Activated CD4-positive, alpha-beta T cell treated with anti-CD3 and anti-CD28 coated beads, Interleukin-2, amount 50 U/mL, for 1 hour (primary cell): Measurements from ENCODE around the gene DUS1L.

Experiments used
- DNase-seq: peaks from one replicate; pipeline ENCODE4 v3.0.0-alpha.2; 2020

Gene DUS1L

DNA sequence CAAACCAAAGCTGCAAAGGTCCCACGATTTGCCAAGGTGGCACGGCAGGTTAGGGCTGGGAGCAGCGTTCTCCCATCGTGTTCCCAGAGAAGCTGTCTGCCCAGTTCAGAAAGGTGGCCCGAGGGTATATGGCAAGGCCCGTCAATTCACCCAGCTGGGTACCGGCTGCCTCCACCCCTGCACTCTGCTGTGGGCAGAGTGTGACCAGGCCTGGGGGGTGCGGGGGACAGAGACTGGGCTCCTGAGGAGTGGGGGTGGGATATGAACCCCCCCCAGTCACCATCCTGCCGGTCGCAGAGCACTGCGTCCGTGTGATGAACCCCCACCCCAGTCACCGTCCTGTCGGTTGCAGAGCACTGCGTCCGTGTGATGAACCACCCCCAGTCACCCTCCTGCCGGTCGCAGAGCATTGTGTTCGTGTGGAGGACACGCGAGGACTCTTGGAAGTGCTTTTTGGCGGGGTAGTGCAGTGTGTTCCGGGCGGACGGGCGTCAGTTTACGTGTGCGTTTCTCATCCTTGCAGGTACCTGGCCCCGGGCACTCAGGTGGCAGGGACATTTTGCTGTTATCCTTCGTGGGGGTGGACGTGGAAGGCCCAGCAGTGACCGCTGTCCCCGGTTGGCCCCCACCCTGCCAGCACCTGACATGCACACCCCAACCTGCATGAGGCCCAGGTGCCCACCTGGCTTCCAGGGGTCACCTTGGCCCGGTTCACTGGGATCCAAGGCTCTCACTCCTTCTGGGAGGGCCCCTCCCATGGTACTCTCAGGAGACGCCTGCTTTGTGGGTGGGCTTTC, 35.1 kb upstream of the DUS1L start:
- no peak for DNase-seq

DNA sequence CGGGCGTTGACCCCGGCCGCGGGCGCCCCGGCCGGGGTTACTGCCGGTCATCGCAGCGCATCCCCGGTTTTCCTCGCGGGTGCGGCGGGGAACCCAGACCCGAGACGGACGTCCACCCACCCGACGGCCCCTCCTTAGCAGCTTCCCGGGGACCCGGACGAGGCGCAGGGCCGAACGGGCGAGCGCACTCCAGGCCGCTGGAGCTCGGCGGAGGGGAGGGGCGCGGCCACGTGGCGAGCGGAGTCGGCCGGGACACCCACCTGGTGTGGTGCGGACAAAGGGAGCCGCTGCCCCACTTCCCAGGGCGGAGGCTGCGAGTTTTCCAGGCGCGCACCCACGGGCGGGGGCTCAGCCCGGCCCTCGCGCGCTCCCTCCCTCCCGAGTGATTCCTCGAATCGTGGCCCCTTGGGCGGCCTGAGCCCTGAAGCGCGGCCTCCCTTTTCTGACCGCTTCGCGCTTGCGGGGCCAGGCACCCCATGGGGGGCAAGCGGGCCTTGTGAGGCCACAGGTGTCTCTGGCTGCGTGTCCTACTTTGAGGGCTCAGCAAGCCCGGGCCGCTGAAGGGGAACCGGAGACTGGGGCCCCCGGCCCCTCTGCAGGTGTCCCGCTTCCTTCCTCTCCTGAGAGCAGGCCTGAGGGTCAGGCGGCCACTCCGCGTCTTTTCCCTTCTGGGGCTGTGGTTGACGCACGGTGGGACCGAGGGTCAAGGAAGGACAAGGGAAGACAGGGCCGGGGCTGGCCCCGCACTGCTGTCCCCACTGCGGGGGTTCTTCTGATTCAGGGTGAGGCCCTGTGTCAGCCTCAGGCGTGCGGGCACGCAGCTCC, 33.5 kb upstream of the DUS1L start:
- no peak for DNase-seq

DNA sequence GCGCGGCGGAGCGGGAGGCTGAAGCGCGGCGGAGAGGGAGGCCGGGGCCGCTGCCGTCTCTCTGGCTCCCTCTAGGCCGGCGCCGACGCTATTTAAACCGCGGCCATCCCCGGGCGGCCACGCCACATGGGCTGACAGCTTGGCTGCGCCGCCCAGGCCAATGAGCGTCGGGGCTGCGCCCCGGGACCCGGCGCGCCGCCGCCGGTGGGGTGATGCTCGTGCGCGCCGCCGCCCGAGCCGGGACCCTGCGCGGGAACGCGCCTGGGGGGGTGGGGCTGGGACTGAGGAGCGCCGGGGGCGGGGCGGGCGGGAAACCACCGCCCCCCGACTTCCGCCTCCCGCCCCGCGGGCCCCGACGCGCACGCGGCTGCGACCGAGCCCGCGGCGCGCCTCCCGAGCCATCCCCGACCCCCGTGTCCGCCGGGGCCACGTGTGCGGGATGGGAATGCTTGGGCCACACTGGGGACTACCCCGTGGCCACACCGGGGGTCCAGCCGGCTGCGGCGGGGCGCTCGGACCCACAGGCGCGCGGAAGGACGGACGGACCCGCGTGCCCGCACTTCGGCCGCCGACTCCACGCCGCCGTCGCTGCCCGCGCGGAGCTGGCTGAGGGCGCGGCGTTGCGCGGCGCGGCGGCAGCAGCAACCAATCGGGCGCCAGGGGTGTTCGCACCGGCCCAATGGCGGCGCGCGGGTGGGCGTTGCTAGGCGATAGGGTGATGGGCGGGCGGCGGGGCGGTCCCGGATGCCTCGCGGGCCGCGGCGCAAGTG, 32.8 kb upstream of the DUS1L start, which contains the start of gene FASN:
Gene FASN (minus strand): TSS at position 68 of the 770 bp plus-strand sequence. CDS start 1,791 bp downstream, outside the sequence.
- DNase-seq = peak; percentile 89

DNA sequence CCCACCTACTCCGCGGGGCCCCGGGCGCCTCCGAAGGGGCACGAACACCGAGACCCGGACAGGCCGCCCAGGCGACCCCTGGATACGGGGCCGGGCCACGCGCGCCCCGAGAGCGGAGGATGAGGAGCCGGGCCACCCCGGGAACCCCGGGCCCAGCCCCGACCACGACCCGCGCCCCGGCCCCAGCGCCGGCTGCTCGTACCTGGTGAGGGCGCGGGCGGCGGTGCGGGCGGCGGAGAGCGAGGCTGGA, 32.2 kb upstream of the DUS1L start:
- DNase-seq = no peak

DNA sequence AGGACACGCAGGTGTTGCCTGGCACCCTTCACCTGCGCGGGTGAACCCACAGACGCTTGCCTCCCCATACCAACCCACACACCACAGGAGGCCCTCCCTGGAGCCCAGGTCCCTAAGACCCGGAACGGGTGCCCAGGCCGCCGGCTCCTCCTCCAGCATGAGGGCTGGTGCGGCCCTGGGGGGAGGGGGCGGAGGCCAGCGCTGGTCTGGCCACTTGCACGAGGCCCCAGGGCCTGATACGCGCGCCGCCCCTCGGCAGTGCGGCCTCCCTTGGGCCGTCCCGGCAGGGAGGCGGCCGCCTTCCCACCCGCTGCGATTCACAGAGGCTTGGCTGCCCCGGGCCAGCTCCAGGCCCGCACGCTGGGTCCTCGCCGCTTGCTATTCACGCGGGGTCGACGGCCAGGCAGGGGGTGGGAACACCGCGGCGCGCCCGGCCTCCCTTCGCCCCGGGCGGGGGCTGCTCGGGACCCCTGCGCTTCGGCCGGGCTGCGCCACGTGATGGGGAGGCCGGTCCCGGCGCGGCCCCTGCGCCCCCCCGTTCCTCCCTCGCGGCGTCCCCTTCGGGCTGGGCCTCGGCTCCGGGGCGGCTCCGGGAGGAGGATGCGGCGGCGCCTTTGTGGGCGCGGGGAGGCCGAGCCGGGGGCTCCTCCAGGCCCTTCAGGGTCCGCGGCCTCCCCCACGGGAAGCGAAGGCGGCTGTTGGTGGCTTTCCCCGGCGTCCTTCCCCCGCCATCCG, 31.7 kb upstream of the DUS1L start:
- no peak for DNase-seq

DNA sequence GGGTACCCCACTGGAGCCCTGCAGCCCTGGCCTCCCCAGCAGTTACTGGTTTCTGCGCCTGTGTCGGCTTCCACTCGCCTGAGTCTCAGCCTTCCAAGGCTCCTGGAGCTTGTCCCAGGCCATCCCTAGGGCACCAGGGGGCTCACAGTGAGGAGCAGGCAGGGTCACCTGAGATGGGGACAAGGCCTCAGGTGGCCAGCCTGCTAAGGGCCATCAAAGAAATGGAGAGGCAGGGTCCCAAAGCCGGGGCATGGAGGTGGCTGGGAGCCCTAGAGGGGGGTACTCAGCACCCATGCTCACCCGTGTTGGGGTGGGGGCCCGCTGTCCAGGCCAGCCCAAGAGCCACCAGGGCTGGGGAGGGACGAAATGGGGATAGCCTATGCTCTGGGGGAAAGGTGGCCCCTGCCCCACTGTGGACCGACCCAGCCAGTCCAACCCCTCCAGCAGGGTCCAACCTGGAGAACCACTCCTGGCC, 31.1 kb upstream of the DUS1L start:
- no peak for DNase-seq

DNA sequence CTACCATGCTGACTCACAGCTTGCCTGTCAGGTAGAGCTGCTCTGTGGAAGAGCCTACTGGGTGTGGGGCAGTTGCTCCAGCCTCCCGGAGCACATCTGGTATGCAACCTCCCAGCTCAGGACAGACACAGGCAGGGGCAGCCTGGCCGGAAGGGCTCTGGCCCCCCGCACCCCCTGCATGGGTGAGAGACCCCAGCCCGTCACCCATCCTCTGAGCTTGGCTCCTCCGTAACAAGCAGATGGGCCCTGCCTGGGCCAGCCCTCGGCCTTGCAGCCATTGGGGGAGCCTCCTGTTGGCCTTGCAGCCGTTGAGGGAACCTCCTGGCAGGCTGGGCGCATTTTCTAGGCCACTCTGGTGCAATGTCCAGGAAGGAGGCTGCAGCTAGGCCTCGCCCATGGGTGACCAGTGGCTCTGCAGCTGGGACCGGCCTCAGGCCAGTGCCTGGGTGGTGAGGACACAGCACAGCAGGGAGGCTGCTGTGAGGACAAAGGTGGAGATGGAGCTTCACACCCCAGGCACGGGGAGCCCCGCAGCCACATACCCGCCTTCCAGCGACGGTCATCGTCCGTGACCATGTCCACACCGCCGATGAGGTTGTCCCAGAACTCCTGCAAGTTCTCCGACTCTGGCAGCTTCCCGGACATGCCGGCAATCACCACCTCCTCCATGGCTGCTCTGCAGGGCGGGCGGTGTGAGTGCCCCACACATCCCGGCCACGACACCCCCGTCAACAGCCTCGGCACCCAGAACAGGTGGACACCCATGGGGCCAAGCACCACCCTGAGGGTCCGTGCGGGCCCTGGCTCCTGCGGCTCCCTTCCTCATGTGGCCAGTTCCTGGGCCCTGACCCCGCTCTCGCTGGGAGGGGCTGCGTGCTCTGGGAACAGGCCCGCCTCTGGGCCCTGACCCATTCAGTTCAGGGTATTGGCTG, 30.4 kb upstream of the DUS1L start:
- no peak for DNase-seq

DNA sequence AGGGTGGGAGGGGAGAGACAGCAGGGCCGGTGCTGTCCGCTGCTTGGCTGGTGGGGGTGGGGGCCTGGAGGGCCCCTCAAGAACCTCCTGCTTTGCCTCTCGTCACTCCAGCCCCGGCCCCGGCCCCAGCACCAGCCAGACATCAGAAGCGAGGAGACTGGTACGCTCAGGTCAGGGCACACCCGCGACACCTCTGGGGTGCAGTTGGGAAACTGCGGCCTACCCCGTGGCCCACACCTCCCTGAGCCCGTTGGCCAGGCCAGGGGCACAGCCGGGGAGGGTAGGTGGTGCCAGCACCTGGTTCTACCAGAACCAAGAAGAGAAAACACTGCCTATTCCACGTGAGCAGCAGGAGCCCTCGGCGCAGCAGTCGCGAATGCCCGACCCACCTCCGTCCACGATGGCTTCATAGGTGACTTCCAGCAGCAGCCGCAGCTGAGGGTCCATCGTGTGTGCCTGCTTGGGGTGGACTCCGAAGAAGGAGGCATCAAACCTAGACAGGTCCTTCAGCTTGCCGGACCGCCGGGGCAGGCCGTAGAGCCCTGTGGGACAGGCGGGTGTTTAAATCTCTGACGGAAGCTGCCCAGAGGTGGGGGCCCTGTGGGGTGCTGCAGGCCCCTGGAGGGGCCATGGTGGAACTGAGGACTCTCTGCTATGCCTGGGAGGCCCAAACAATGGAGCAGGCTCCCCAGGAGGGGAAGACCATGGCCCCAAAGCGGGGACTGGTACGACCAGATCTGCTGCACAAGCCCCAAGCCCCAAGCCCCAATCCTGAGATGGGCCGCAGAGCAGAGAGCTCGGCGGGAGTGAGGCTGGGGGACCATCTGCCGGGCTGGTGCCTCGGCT, 29.6 kb upstream of the DUS1L start:
- no peak for DNase-seq

DNA sequence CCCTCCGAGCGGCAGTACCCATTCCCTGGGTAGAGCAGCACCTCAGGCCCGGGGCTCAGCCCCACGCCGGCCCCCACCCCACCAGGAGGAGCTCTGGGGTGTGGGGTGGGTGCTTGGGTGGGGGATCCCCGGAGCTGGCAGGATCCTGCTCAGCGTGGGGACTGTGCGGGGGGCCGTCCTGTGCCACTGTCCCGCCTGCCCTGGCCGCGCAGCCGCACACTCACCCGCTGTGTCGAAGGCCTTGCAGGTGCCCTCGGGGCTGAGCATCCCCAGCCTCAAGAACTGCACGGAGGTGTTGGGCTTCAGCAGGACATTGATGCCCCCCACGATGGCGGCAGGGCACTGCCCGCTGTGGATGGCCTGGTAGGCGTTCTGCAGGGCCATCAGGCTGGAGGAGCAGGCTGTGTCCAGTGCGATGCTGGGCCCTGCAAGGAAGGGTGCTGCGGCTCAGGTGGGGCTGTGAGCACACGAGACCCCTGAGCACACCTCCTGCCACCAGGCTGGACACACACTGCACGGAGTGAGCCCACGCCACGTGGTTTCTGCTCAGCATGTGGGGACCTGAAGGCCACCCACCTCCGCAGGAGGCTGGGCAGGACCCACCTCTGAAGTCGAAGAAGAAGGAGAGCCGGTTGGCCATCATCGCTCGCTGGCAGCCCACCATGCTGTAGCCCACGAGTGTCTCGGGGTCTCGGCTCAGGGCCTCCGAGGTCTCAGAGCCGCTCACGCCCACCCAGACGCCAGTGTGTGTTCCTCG, 27.6 kb upstream of the DUS1L start:
- DNase-seq = no peak

DNA sequence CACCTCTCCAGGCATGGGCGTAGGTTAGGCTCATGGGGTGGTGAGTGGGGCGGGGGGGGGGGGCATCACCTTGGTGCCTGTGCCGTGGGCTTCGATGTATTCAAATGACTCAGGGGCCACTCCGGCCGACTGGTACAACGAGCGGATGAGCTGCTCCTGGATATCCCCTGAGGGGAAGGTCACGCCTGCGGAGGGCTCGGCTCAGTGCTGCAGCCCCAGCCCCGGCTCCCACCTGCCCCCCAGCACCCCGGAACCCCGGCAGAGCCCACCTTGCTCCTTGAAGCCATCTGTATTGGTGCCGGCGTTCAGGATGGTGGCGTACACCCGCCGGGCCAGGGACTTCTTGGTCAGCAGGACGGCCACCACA, 27.0 kb upstream of the DUS1L start:
- no peak for DNase-seq

DNA sequence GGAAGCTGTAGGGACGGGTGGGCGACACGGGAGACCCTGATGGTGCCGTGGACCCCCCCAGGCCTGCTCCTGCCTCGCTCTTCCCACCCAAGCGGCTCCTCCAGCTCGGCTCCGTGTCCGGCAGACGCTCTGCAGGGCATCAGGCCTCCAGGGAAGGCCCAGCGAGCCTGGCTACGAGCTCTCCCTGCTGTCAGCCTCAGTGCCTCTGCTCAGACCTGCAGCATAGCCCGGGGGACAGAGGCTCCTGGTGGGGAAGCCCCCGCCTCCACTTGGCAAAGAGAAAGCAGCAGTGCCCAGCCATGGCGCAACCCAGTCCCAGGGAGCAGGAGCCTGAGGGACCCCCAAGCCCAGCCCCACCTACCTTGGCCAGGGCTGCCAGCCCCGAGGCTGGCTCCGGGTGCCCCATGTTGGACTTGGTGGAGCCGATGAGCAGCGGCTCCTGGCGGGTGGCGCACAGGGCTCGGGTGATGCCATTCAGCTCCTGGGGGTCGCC, 26.5 kb upstream of the DUS1L start:
- DNase-seq = no peak

DNA sequence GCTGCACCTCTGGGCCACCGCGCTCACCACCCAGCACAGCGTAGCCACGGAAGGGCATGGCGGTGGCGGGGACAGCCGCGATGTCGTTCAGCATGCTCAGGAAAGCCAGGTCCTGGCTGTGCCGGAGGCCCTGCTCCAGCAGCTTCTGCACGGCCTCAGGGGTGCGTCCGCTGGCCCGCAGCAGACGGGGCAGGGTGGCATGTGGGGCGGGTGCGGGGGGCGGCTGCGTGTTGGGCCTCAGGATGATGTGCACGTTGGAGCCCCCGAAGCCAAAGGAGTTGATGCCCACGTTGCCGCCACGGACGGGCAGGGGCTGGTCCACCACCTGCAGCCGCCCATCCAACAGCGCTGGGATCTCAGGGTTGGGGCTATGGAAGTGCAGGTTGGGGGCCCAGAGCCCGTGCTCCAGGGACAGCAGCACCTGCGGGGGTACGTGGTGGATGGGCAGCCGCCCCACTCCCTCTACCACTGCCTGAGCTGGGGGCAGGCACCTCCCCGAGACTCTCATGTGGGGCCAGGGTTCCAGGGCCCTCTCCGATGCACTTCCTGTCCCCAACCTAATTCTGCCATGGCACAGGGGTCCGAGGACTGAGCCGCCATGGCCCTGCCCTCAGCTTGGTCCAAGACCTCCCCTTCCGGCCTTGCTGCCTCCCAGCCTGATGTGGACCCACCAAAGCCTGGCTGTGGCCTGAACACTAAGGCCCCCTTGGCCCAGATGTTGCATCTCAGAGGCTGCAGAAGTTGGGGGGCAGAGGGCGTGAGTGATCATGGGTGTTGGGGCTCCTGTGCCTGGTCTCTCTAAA, 25.9 kb upstream of the DUS1L start:
- no peak for DNase-seq

DNA sequence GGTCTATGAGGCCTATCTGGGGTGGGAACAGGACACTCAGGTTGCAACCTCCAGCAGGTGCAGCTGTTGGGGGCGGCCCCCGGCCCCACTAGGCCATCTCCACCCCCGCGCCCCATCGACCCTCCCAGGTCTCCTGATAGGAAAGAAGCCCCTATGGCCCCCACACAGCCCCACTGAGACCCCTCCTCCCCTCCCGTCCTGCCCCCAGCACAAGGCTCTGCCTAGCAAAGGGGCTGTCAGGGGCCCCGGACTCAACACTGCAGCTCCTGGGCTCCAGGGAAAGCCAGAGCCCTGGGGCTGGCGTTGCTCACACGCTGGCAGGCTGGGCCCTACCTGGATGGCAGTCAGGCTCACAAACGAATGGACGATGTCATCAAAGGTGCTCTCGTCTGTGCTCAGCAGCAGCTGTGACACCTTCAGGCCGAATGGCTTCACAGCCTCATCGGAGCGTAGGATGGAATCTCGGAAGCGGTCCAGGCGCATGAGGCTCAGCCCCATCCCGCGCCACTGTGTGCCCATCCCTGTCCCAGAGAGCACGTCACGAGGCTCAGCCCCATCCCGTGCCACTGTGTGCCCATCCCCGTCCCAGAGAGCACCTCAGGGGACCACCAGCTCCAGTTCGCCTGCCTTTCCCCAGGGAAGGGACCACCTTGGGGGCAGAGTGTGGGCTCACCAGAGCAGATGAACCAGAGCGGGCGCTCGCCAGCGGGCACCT, 25.1 kb upstream of the DUS1L start:
- no peak for DNase-seq

DNA sequence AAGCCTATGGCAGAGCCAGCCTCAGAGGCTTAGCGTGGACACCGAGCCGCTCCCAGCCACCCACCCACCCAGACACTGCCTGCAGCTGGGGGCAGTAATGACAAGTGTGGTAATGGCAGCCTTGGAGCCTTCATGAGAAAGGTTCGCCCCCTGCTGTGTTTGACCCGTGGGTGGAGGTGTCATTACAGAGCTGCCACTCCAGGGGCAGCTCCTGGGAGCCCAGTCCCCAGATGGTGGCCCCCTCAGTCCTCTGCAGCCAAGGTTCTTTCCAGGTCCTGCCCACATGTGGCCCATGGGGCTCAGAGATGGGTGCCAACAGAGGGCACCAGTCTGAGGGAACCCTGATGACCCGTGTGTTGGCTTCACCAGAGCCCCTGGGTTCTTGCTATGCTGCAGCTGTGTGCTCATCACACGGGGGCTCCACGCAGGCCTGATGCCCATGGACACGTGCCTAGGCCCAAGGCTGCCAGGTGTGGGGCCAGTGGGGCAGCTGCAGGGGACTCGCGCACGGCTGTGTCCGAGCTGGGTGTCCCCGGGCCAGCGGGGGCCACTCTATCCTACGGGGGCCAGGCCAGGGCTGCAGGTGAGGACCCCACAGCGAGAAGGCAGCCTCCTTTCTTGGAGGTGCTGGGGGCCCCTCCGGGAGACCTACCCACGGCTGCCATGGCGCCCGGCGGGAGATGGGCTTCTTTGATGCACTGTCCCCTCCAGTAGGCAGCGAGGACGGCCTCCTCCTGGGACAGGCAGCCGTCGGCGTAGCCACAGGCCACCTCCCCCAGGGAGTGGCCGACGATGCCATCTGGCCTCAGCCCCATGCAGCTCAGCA, 24.3 kb upstream of the DUS1L start:
- DNase-seq = no peak

DNA sequence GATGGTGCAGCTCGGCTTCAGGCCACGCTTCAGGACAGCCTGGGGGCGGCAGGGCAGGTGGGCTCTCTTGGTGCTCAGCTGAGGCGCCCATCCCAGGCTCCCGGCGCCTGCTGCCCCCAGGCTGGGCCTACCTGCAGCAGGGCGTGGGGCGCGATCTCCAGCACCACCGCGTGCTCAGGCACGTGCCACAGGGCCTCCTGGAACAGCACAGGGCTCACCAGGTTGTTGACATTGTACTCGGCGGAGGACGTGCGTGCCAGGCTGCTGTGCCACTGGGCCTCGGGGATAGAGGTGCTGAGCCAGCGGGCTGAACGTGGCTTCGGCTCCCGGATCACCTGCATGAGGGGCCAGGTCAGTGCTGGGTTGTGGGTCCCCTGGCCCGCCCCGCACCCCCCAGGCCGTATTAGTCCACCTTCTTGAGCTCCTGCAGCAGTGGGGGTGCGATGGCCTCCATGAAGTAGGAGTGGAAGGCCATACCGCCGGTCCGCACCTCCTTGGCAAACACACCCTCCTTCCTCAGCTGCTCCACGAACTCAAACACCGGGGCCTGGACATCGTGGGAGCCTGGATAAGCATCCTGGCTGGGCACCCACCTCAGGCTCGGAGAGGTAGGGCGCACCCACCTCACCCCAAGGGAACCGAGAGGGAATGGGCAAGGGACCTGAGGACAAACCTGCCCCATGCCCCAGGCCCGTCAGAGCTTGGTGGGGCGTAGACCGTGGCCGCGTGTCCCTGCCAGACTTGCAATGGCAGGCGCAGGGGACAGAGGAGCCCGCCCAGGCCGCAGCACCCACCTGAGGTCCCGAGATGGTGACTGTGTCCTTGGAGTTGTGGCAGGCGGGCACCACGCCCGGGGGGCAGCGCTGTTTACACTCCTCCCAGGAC, 23.5 kb upstream of the DUS1L start:
- no peak for DNase-seq
